BE2C (cell line): Measurements from ENCODE around the gene VPS8.

ENCODE experiments used
- DNase-seq: peaks from one replicate; pipeline ENCODE4 v3.0.0-alpha.2; 2020
- H3K27me3 ChIP-seq: fragments of 250-450 bp; sonication (Bioruptor Pico); 2 replicates; pipeline ENCODE4 v1.5.1; 2020; ENCODE audit warnings: mild to moderate bottlenecking
- H3K36me3 ChIP-seq: fragments of 250-450 bp; sonication (Bioruptor Pico); 2 replicates; pipeline ENCODE4 v1.5.1; 2020; ENCODE audit warnings: mild to moderate bottlenecking
- H3K4me1 ChIP-seq: fragments of 250-450 bp; sonication (Bioruptor Pico); 2 replicates; pipeline ENCODE4 v1.5.1; 2020
- H3K4me3 ChIP-seq: 2 replicates; pipeline ENCODE4 v1.5.1; 2011; ENCODE audit warnings: low read depth, low read length
- H3K9me3 ChIP-seq: fragments of 250-450 bp; sonication (Bioruptor Pico); 2 replicates; pipeline ENCODE4 v1.5.1; 2020
- CTCF ChIP-seq: IDR thresholded peaks from 2 replicates; pipeline ENCODE4 v1.5.1; 2012; ENCODE audit warnings: mild to moderate bottlenecking, low read depth, low read length

The VPS8 gene

GRCh38 chr3:184781801-184782200 lies 30.2 kb upstream of the VPS8 start:
- Histone ChIP-seq H3K4me3 (no peak overlapping the region), H3K36me3 (no peaks in the 10 kb centered on the region), H3K9me3 (no peaks in the 10 kb centered on the region), H3K4me1 (no peaks in the 10 kb centered on the region), H3K27me3 (peaks cover 4% of the 10 kb centered on the region)
- TF ChIP-seq CTCF: no peak
- no peak for DNase-seq

- Histone ChIP-seq H3K36me3 (no peaks in the 10 kb centered on the region), H3K4me1 (no peaks in the 10 kb centered on the region), H3K4me3 (no peak overlapping the region), H3K27me3 (peaks cover 4% of the 10 kb centered on the region), H3K9me3 (no peaks in the 10 kb centered on the region)
- TF ChIP-seq CTCF: no peak
- DNase-seq: no peak
These were observed 28.6 kb upstream of the VPS8 start for GRCh38 chr3:184783319-184783718.

GRCh38 chr3:184784731-184785500 lies 27.1 kb upstream of the VPS8 start:
- no peaks in the 10 kb centered on the region for H3K36me3 ChIP-seq
- TF ChIP-seq CTCF: no peak
- H3K9me3 ChIP-seq: no peaks in the 10 kb centered on the region
- no peak overlapping the region for H3K4me3 ChIP-seq
- H3K27me3 ChIP-seq: no peaks in the 10 kb centered on the region
- no peak for DNase-seq
- no peaks in the 10 kb centered on the region for H3K4me1 ChIP-seq

- DNase-seq: no peak
- Histone ChIP-seq H3K4me1 (no peaks in the 10 kb centered on the region), H3K27me3 (no peaks in the 10 kb centered on the region), H3K4me3 (no peak overlapping the region), H3K36me3 (no peaks in the 10 kb centered on the region), H3K9me3 (no peaks in the 10 kb centered on the region)
- TF ChIP-seq CTCF: no peak
These were observed 26.1 kb upstream of the VPS8 start for GRCh38 chr3:184785890-184786279.

- TF ChIP-seq CTCF: no peak
These were observed 25.6 kb upstream of the VPS8 start for GRCh38 chr3:184786280-184786941.

GRCh38 chr3:184788751-184789150 lies 23.2 kb upstream of the VPS8 start:
- Histone ChIP-seq H3K27me3 (no peaks in the 10 kb centered on the region), H3K9me3 (no peaks in the 10 kb centered on the region), H3K4me3 (no peak overlapping the region), H3K4me1 (no peaks in the 10 kb centered on the region), H3K36me3 (no peaks in the 10 kb centered on the region)
- DNase-seq: no peak
- TF ChIP-seq CTCF: no peak

More at GRCh38 chr3:184786280-184786941, 25.6 kb upstream of the VPS8 start:
- no peaks in the 10 kb centered on the region for H3K27me3 ChIP-seq
- no peak overlapping the region for H3K4me3 ChIP-seq
- no peaks in the 10 kb centered on the region for H3K4me1 ChIP-seq
- no peak for DNase-seq
- H3K9me3 ChIP-seq: no peaks in the 10 kb centered on the region
- H3K36me3 ChIP-seq: no peaks in the 10 kb centered on the region
